HepG2 (cell line): ENCODE results near the gene PTPRU. TPM values are rescaled to one million over a fixed set of nuclear protein-coding genes. Genes with fewer than 3 reads are reported as not detected.

Experiments used
- ATAC-seq: fragments of 200-7000 bp; cut with Tn5 transposase; 3 replicates; pipeline ENCODE4 v1.9.1; 2020; ENCODE audit warnings: mild to moderate bottlenecking, moderate library complexity
- BruUV-seq: library from RNA; stranded (reverse); fragments of 400-500 nt; replicated peaks from 2 replicates; lab custom pipeline; 2021; lab: Mats Ljungman, UMichigan
- CTCF ChIA-PET: fragments of 300-600 bp; formaldehyde crosslinking; extraction: SDS; loops from one replicate; lab custom pipeline; 2021; ENCODE audit warnings: low total read pairs, inconsistent platforms, low intra/inter-chr PET ratio; lab: Yijun Ruan, JAX
- POLR2A ChIA-PET: fragments of 350-600 bp; sonication (Branson Sonifier 250); formaldehyde crosslinking; loops from one replicate; lab custom pipeline; 2020; ENCODE audit warnings: antibody characterized with exemption, inconsistent platforms; lab: Yijun Ruan, JAX
- DNase-seq: peaks from one replicate; pipeline ENCODE4 v3.0.0-alpha.2; 2015; ENCODE audit warnings: low spot score
- FAIRE-seq: peaks from 3 replicates; lab custom pipeline; 2011; peaks lifted over from hg19 to GRCh38; lab: Jason Lieb, UNC
- H2AFZ ChIP-seq: one replicate; pipeline ENCODE4 v1.6.1; 2011; ENCODE audit warnings: low read length, inconsistent platforms
- H3K27ac ChIP-seq: fragments of 300-600 bp; 3 replicates; pipeline ENCODE4 v1.8.0; 2011; ENCODE audit warnings: mixed run types, mild to moderate bottlenecking, mixed read lengths, low read length, inconsistent platforms; ENCODE audit not compliant: insufficient read depth; ENCODE audit errors: extremely low read length
- H3K27me3 ChIP-seq, 2 experiments: fragments of 200-600 bp in 1 of 2; 2 replicates in 1 of 2; 3 replicates in 1 of 2; pipeline versions ENCODE4 v1.6.0 to v1.8.0; 2011; ENCODE audit warnings: low read length in 2 of 2, mild to moderate bottlenecking in 2 of 2, moderate library complexity in 2 of 2, inconsistent platforms in 1 of 2; ENCODE audit not compliant: insufficient read depth in 2 of 2, control insufficient read depth in 1 of 2
- H3K36me3 ChIP-seq, 2 experiments: fragments of 200-600 bp in 1 of 2; replicated peaks in 1 of 2; 2 replicates in 1 of 2; 3 replicates in 1 of 2; pipeline versions ENCODE4 v1.5.1 to v1.8.0; 2011; ENCODE audit warnings: low read length in 2 of 2, inconsistent platforms in 1 of 2; ENCODE audit not compliant: insufficient read depth in 2 of 2, control insufficient read depth in 1 of 2
- H3K4me1 ChIP-seq: 2 replicates; pipeline ENCODE4 v1.5.1; 2012; ENCODE audit warnings: low read length, inconsistent platforms; ENCODE audit not compliant: insufficient read depth
- H3K4me2 ChIP-seq: 2 replicates; pipeline ENCODE4 v1.6.0; 2011; ENCODE audit warnings: low read depth, low read length, inconsistent platforms
- H3K4me3 ChIP-seq, 3 experiments: fragments of 200-600 bp in 1 of 3; sonication (generic), shearing (Covaris generic) in 1 of 3; replicated peaks in 1 of 3; 2 replicates each; pipeline ENCODE4 v1.5.1; 2011 to 2016; ENCODE audit warnings: low read length in 3 of 3, inconsistent platforms in 2 of 3, low read depth in 2 of 3, mild to moderate bottlenecking in 2 of 3, control low read depth in 1 of 3, mixed read lengths in 1 of 3; ENCODE audit not compliant: insufficient read depth in 1 of 3
- H3K79me2 ChIP-seq: one replicate; pipeline ENCODE4 v1.6.1; 2011; ENCODE audit warnings: low read length, inconsistent platforms; ENCODE audit not compliant: insufficient read depth
- H3K9ac ChIP-seq: 2 replicates; pipeline ENCODE4 v1.6.0; 2011; ENCODE audit warnings: mild to moderate bottlenecking, low read depth, low read length, inconsistent platforms; ENCODE audit not compliant: insufficient read depth
- H3K9me3 ChIP-seq: 2 replicates; pipeline ENCODE4 v1.5.1; 2012; ENCODE audit warnings: mild to moderate bottlenecking, low read length
- H4K20me1 ChIP-seq: 2 replicates; pipeline ENCODE4 v1.6.0; 2011; ENCODE audit warnings: inconsistent platforms, mild to moderate bottlenecking, low read length, moderate library complexity; ENCODE audit not compliant: insufficient read depth
- EZH2 ChIP-seq: conservative IDR thresholded peaks from 2 replicates; pipeline ENCODE4 v1.6.1; 2012; ENCODE audit warnings: mild to moderate bottlenecking, low read depth, low read length, moderate library complexity
- PHF20 ChIP-seq: sonication (generic); formaldehyde crosslinking; IDR thresholded peaks from 2 replicates; pipeline ENCODE4 v1.5.0; 2020; ENCODE audit warnings: mild to moderate bottlenecking, missing genetic modification reagents
- POGZ ChIP-seq: sonication (generic); formaldehyde crosslinking; IDR thresholded peaks from 2 replicates; pipeline ENCODE4 v1.4.0; 2020; ENCODE audit warnings: mild to moderate bottlenecking, missing genetic modification reagents
- RXRA ChIP-seq: sonication (generic); formaldehyde crosslinking; IDR thresholded peaks from 2 replicates; pipeline ENCODE4 v1.5.1; 2020; ENCODE audit warnings: missing genetic modification reagents
- SNRNP70 ChIP-seq: fragments of 200-400 bp; formaldehyde crosslinking; IDR thresholded peaks from 2 replicates; pipeline ENCODE4 v1.6.1; 2017; ENCODE audit warnings: mild to moderate bottlenecking, low read depth, low read length, moderate library complexity
- SRY ChIP-seq: sonication (generic); formaldehyde crosslinking; IDR thresholded peaks from 2 replicates; pipeline ENCODE4 v1.8.0; 2022; ENCODE audit warnings: mild to moderate bottlenecking, missing genetic modification reagents
- TIGD3 ChIP-seq: sonication (generic); formaldehyde crosslinking; IDR thresholded peaks from 2 replicates; pipeline ENCODE4 v1.5.1; 2020; ENCODE audit warnings: mild to moderate bottlenecking, missing genetic modification reagents, borderline replicate concordance
- ZBTB38 ChIP-seq: sonication (generic); formaldehyde crosslinking; IDR thresholded peaks from 2 replicates; pipeline ENCODE4 v1.5.1; 2020; ENCODE audit warnings: mild to moderate bottlenecking, missing genetic modification reagents
- ZNF484 ChIP-seq: sonication (generic); formaldehyde crosslinking; IDR thresholded peaks from 2 replicates; pipeline ENCODE4 v1.5.1; 2020; ENCODE audit warnings: mild to moderate bottlenecking, low read depth, missing genetic modification reagents, borderline replicate concordance
- ZNF512 ChIP-seq: sonication (generic); formaldehyde crosslinking; IDR thresholded peaks from 2 replicates; pipeline ENCODE4 v1.4.0; 2020; ENCODE audit warnings: mild to moderate bottlenecking, missing genetic modification reagents
- ZNF614 ChIP-seq: IDR thresholded peaks from 2 replicates; pipeline ENCODE4 v1.6.1; 2018; ENCODE audit warnings: missing biosample characterization, missing genetic modification reagents, inconsistent platforms, borderline replicate concordance
- WGBS: methylation state at CpG from one replicate; pipeline ENCODE4 v1.1.6; 2017; ENCODE audit warnings: low lambda C conversion rate; 5-methylcytosine and 5-hydroxymethylcytosine counted together
- in situ Hi-C: cut with HindIII; loops from 2 replicates; pipeline ENCODE4 v1.10.0; 2017; ENCODE audit warnings: low pct_unique_long_range_greater_than_20kb; ENCODE audit not compliant: extremely low pct_ligation_motif_present
- intact Hi-C: fragments of 100-400 bp; cut with micrococcal nuclease; formaldehyde crosslinking; loops from one replicate; pipeline ENCODE4 v1.10.0; 2022; ENCODE audit not compliant: unreplicated experiment
- polyA plus RNA-seq, 8 experiments: library from polyadenylated mRNA; depleted of rRNA in 3 of 8; stranded (reverse) in 7 of 8; unstranded in 1 of 8; fragments of >200 nt; fragmentation: Illumina TruSeq in 4 of 8; extraction: Trizol in 4 of 8; gene quantifications; 2 replicates each; pipeline versions ENCODE4 v1.2.1 to v1.2.3, GENCODE V29; 2011 to 2016; ENCODE audit warnings: low read depth in 4 of 8, missing spikeins in 1 of 8, mixed read lengths in 1 of 8; ENCODE audit not compliant: insufficient read depth in 1 of 8
- total RNA-seq, 5 experiments: library from RNA; depleted of rRNA; stranded (reverse); fragments of >200 nt; fragmentation: Illumina TruSeq; extraction: Trizol; gene quantifications; 2 replicates each; pipeline ENCODE4 v1.2.3, GENCODE V29; 2016; ENCODE audit warnings: low read depth in 1 of 5

PTPRU gene
- total and polyA plus RNA-seq, 2 of the 13 experiments (the other 11 are each of a cell fraction or from before 2014, with no cell fraction given) = 21.6 to 22.3 TPM

GRCh38 chr1:29346576-29346975, 110.3 kb downstream of the PTPRU start:
- ATAC-seq (no peak), DNase-seq (no peak), FAIRE-seq (no peak)
- no peak for TF ChIP-seq ZBTB38 (CRISPR knock-in tag)
- no peak for TF ChIP-seq EZH2
- TF ChIP-seq RXRA (CRISPR knock-in tag) = no peak
- TF ChIP-seq SNRNP70 = no peak
- TF ChIP-seq ZNF614 = no peak
- no peak for TF ChIP-seq TIGD3 (CRISPR knock-in tag)
- no peak for TF ChIP-seq ZNF512 (CRISPR knock-in tag)
- no peak for TF ChIP-seq ZNF484 (CRISPR knock-in tag)
- TF ChIP-seq SRY = no peak
- TF ChIP-seq POGZ (CRISPR knock-in tag) = no peak
- TF ChIP-seq PHF20 (CRISPR knock-in tag) = no peak
- intact Hi-C loops = loop anchor here (10.0 kb wide), 1 partner anchor 112 kb away; the partner anchor contains the start of genes MECR and PTPRU
- Histone ChIP-seq H3K27me3 (peaks cover 6 to 27% of the 10 kb centered on the region in 2 experiments; a peak in 4 of 5 replicates), H3K27ac (no peak overlapping the region), H2AFZ (no peak overlapping the region), H3K4me1 (no peaks in the 10 kb centered on the region), H3K36me3 (no peaks in the 10 kb centered on the region), H3K4me2 (no peak overlapping the region), H4K20me1 (no peaks in the 10 kb centered on the region), H3K79me2 (no peaks in the 10 kb centered on the region), H3K9ac (no peak overlapping the region), H3K9me3 (no peaks in the 10 kb centered on the region), H3K4me3 (no peak overlapping the region)
- BruUV-seq = no TSS peak
- ChIA-PET CTCF (interaction anchor here (0.5 kb wide), 1 partner anchor 366 kb away, joined by 3 read pairs; no protein-coding TSS in a partner anchor), POLR2A (no interaction called here)
- in situ Hi-C loops = loop anchor here (25.0 kb wide), 2 partner anchors 766 to 1341 kb away; no protein-coding TSS in a partner anchor
- WGBS = 0% methylated on average over 1 of the region's 2 CpGs
